MM.1S (cell line): Measurements from ENCODE around the gene TMPRSS9.

Experiments
- CTCF ChIP-seq: fragments of 300-600 bp; sonication (generic); IDR thresholded peaks from 2 replicates; pipeline ENCODE4 v1.5.1; 2016; ENCODE audit warnings: antibody characterized with exemption, low read length, mixed read lengths
- EZH2 ChIP-seq: fragments of 300-600 bp; sonication (generic); optimal IDR thresholded peaks from 2 replicates; pipeline ENCODE3; 2017; ENCODE audit warnings: low read depth, mild to moderate bottlenecking, antibody characterized with exemption, low read length, mixed read lengths

DNA sequence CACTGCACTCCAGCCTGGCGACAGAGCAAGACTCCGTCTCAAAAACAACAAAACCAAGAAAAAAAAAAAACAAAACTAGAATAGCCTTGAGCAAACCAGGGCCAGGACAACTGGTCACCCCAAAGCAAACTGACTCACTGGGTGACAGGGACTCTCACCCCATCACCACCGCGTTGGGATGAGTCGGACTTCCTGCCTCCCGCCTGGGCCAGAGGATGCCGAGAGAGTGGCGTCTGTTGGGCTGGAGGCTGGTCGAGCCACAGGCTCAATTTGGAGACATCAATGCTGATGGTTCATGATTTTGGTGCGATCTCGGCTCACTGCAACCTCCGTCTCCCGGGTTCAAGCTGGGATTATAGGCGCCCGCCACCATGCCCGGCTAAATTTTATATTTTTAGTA, 11.6 kb downstream of the TMPRSS9 start:
- TF ChIP-seq CTCF (no peak), EZH2 (no peak)
